ENCODE results near the gene PYDC1.
"Not testable (repeated sequence)": the region's sequence is repeated elsewhere in the genome, so short reads cannot be mapped to it uniquely, and the experiment has no call there.

Gene PYDC1

GRCh38 chr16:31253642-31254045 lies 36.7 kb upstream of the PYDC1 start:
- DNase-seq (ENCODE audit: insufficient read length, low spot score) (no peak), FAIRE-seq (no peak)
- TF ChIP-seq, protein P1, sequence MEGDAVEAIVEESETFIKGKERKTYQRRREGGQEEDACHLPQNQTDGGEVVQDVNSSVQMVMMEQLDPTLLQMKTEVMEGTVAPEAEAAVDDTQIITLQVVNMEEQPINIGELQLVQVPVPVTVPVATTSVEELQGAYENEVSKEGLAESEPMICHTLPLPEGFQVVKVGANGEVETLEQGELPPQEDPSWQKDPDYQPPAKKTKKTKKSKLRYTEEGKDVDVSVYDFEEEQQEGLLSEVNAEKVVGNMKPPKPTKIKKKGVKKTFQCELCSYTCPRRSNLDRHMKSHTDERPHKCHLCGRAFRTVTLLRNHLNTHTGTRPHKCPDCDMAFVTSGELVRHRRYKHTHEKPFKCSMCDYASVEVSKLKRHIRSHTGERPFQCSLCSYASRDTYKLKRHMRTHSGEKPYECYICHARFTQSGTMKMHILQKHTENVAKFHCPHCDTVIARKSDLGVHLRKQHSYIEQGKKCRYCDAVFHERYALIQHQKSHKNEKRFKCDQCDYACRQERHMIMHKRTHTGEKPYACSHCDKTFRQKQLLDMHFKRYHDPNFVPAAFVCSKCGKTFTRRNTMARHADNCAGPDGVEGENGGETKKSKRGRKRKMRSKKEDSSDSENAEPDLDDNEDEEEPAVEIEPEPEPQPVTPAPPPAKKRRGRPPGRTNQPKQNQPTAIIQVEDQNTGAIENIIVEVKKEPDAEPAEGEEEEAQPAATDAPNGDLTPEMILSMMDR (IDR thresholded peaks at IDR 0.05; ENCODE audit: insufficient read depth, missing control alignments): no peak

GRCh38 chr16:31251435-31251834 lies 34.5 kb upstream of the PYDC1 start:
- DNase-seq (ENCODE audit: insufficient read length, low spot score): no peak
- no peak for FAIRE-seq
- TF ChIP-seq, protein P1 (IDR thresholded peaks at IDR 0.05; ENCODE audit: insufficient read depth, missing control alignments): no peak

GRCh38 chr16:31250782-31251384 lies 33.9 kb upstream of the PYDC1 start:
- TF ChIP-seq, protein P1 (IDR thresholded peaks at IDR 0.05; ENCODE audit: insufficient read depth, missing control alignments): no peak
- DNase-seq (ENCODE audit: insufficient read length, low spot score) (no peak), FAIRE-seq (no peak)

- no peak for FAIRE-seq
- DNase-seq (ENCODE audit: insufficient read length, low spot score): no peak
- TF ChIP-seq, protein P1 (IDR thresholded peaks at IDR 0.05; ENCODE audit: insufficient read depth, missing control alignments): no peak
Measured at GRCh38 chr16:31248344-31248743, 31.4 kb upstream of the PYDC1 start.

GRCh38 chr16:31246296-31246695 lies 29.4 kb upstream of the PYDC1 start:
- no peak for FAIRE-seq
- TF ChIP-seq, protein P1 (IDR thresholded peaks at IDR 0.05; ENCODE audit: insufficient read depth, missing control alignments): no peak

GRCh38 chr16:31245598-31245997 lies 28.7 kb upstream of the PYDC1 start:
- DNase-seq (ENCODE audit: insufficient read length, low spot score); FAIRE-seq: not testable (repeated sequence)

More at GRCh38 chr16:31246296-31246695, 29.4 kb upstream of the PYDC1 start:
- no peak for DNase-seq (ENCODE audit: insufficient read length, low spot score)

DNA sequence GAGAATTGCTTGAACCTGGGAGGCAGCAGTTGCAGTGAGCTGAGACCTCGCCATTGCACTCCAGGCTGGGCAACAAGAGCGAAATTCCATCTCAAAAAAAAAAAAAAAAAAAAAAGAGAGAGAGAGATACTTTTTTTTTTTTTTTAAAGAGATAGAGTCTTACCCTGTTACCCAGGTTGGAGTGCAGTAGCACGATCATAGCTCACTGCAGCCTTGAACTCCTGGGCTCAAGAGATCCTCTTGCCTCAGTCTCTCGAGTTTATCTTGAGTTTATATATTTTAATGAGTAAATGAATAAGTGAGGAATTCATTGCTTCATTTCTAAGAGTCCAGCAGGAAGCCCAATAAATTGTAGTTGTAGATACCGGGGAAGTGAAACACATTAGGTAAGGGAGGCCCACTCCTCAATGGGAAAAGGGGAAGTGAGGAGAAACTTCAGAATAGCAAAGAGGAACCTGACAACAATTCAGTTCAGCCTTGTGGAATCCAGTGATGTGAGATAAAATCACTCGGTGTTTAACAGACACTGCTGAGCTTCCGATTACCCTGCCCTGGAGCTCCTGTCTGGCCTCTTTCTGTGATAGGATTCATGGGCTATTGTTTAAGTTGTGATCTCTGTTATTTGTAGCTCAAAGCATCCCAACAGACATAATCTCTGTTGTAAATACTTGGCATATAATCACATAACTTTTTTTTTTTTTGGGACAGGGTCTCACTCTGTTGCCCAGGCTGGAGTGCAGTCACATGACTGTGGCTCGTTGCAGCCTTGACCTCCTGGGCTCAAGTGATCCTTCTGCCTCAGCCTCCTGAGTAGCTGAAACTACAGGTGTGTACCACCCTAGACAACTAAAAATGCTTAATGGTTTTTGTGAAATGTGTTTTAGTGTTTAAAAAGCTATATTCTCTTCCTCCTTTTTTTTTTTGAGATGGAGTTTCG lies 27.1 kb upstream of the PYDC1 start:
- TF ChIP-seq, protein P1 (IDR thresholded peaks at IDR 0.05; ENCODE audit: insufficient read depth, missing control alignments): no peak
- DNase-seq (ENCODE audit: insufficient read length, low spot score) (no peak), FAIRE-seq (no peak)

Data from D721Med (cell line).